GM12891 (cell line): ENCODE measurements around the gene ACTR6.

Experiments
- POLR2A ChIP-seq: IDR thresholded peaks from 2 replicates; pipeline ENCODE4 v1.6.1; 2011; ENCODE audit warnings: low read depth, low read length, control low read depth
- POLR2AphosphoS5 ChIP-seq: IDR thresholded peaks from 2 replicates; pipeline ENCODE4 v1.6.1; 2011; ENCODE audit warnings: low read depth, low read length, control low read depth
- SPI1 ChIP-seq: IDR thresholded peaks from 2 replicates; pipeline ENCODE4 v1.6.1; 2011; ENCODE audit warnings: low read depth, low read length, control low read depth
- TAF1 ChIP-seq: IDR thresholded peaks from 2 replicates; pipeline ENCODE4 v1.6.1; 2011; ENCODE audit warnings: low read depth, low read length, control low read depth

DNA sequence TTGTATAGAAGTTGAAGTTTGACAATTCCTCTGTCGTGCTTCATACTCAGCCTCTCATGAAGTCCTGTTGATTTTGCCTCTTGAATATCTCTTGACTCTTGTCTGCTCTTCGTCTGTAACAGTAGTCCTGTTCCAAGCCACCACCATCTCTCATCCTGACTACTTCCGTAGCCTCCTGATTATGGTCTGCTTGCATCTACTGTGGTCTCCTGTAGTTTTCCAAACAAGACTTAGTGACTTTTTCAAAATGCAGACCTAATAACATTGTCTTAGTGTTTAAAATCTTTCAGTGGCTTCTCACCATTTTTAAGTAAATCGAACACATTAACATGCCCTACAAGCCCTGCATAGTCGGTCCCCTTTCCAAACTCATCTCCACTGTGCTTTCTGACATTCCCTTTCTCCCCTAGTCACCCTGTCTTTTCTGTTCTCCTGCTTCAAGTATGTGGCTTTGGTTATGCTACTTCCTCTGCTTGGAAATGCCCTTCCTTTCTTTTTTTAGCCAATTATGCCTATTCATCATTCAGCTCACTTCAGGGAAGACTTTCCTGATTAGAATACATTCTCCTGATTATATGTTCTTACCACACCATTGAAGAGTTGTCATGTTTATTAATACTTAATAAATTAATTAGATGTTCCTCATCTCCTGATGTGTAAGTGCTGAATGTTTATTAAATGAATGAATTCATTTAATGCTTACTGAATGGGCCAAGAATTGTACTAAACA, 68.4 kb downstream of the ACTR6 start:
- TF ChIP-seq SPI1 (no peak), POLR2A (no peak), POLR2AphosphoS5 (no peak), TAF1 (no peak)
